GM21528 (cell line): Measurements from ENCODE around the gene LRG1.

ENCODE experiments used
- ATAC-seq: cut with Tn5 transposase; IDR thresholded peaks from one replicate; pipeline ENCODE4 v1.9.1; 2021; ENCODE audit warnings: mild to moderate bottlenecking, moderate library complexity; ENCODE audit not compliant: unreplicated experiment, low FRiP score

LRG1 gene

GRCh38 chr19:4498694-4499093 is 41.1 kb downstream of the LRG1 start:
- ATAC-seq: no peak

- no peak for ATAC-seq
Measured at GRCh38 chr19:4497770-4498389, 42.0 kb downstream of the LRG1 start.

- no peak for ATAC-seq
Measured at GRCh38 chr19:4496304-4496703, 43.5 kb downstream of the LRG1 start.

GRCh38 chr19:4495471-4495870 is 44.4 kb downstream of the LRG1 start:
- no peak for ATAC-seq

GRCh38 chr19:4494691-4495064 is 45.2 kb downstream of the LRG1 start:
- no peak for ATAC-seq

- ATAC-seq: no peak
Measured at GRCh38 chr19:4493929-4494690, 45.7 kb downstream of the LRG1 start.

GRCh38 chr19:4493104-4493928 is 46.5 kb downstream of the LRG1 start:
- ATAC-seq: no peak

- ATAC-seq: no peak
Measured at GRCh38 chr19:4492337-4493103, 47.3 kb downstream of the LRG1 start.

GRCh38 chr19:4491446-4491845 is 48.4 kb downstream of the LRG1 start:
- no peak for ATAC-seq

GRCh38 chr19:4488496-4488895 is 51.3 kb downstream of the LRG1 start:
- no peak for ATAC-seq

GRCh38 chr19:4487572-4487971 is 52.3 kb downstream of the LRG1 start:
- ATAC-seq: no peak
